Loucy (cell line): ENCODE results near the gene KNCN.

ENCODE experiments used
- H2AFZ ChIP-seq: fragments of 200-600 bp; sonication (generic); 2 replicates; pipeline ENCODE4 v1.6.0; 2016; ENCODE audit warnings: antibody characterized with exemption, mild to moderate bottlenecking, low read length, moderate library complexity
- H3F3A ChIP-seq: fragments of 200-600 bp; 2 replicates; pipeline ENCODE4 v1.6.0; 2016; ENCODE audit warnings: antibody characterized with exemption, low read depth, mild to moderate bottlenecking
- H3K27me3 ChIP-seq: fragments of 200-600 bp; sonication (generic); 2 replicates; pipeline ENCODE4 v1.6.1; 2014; ENCODE audit warnings: low read length, mild to moderate bottlenecking; ENCODE audit not compliant: insufficient read depth, poor library complexity, severe bottlenecking
- H3K36me3 ChIP-seq: fragments of 200-600 bp; sonication (generic); 2 replicates; pipeline ENCODE4 v1.6.1; 2016; ENCODE audit warnings: low read length; ENCODE audit not compliant: insufficient read depth
- H3K4me1 ChIP-seq: fragments of 200-600 bp; sonication (generic); 2 replicates; pipeline ENCODE4 v1.5.1; 2014; ENCODE audit warnings: low read length, mild to moderate bottlenecking; ENCODE audit not compliant: insufficient read depth, poor library complexity, severe bottlenecking
- H3K4me2 ChIP-seq: fragments of 200-600 bp; sonication (generic); 2 replicates; pipeline ENCODE4 v1.6.0; 2014; ENCODE audit warnings: antibody characterized with exemption, low read length, low read depth, mild to moderate bottlenecking; ENCODE audit not compliant: poor library complexity, severe bottlenecking
- H3K4me3 ChIP-seq: fragments of 200-600 bp; sonication (generic); 2 replicates; pipeline ENCODE4 v1.5.1; 2014; ENCODE audit warnings: low read length, mild to moderate bottlenecking, mixed read lengths; ENCODE audit not compliant: poor library complexity, severe bottlenecking
- H3K79me2 ChIP-seq: fragments of 200-600 bp; sonication (generic); 2 replicates; pipeline ENCODE4 v1.6.1; 2014; ENCODE audit warnings: low read length; ENCODE audit not compliant: insufficient read depth
- H3K9ac ChIP-seq: fragments of 200-600 bp; sonication (generic); 2 replicates; pipeline ENCODE4 v1.6.0; 2014; ENCODE audit warnings: mild to moderate bottlenecking, low read depth, low read length, moderate library complexity; ENCODE audit not compliant: poor library complexity, severe bottlenecking
- H3K9me2 ChIP-seq: fragments of 200-600 bp; sonication (generic); replicated peaks from 2 replicates; pipeline ENCODE4 v1.6.1; 2016; ENCODE audit warnings: low read depth, low read length, mixed read lengths
- H3K9me3 ChIP-seq: fragments of 200-600 bp; sonication (generic); 2 replicates; pipeline ENCODE4 v1.6.1; 2014; ENCODE audit warnings: mild to moderate bottlenecking, antibody characterized with exemption, low read length, low read depth; ENCODE audit not compliant: insufficient read depth
- H4K20me1 ChIP-seq: fragments of 200-600 bp; sonication (generic); 2 replicates; pipeline ENCODE4 v1.6.0; 2014; ENCODE audit warnings: antibody characterized with exemption, low read length, mild to moderate bottlenecking; ENCODE audit not compliant: insufficient read depth, poor library complexity, severe bottlenecking
- EZH2phosphoT487 ChIP-seq: fragments of 200-600 bp; IDR thresholded peaks from 2 replicates; pipeline ENCODE4 v1.6.1; 2018; ENCODE audit warnings: antibody characterized with exemption, mild to moderate bottlenecking, moderate library complexity, borderline replicate concordance
- TF ChIP-seq, protein P1 (sequence below): fragments of 200-600 bp; sonication (generic); conservative IDR thresholded peaks from 2 replicates; pipeline ENCODE4 v1.5.1; 2014; ENCODE audit warnings: mild to moderate bottlenecking, antibody characterized with exemption, low read length

Gene KNCN

DNA sequence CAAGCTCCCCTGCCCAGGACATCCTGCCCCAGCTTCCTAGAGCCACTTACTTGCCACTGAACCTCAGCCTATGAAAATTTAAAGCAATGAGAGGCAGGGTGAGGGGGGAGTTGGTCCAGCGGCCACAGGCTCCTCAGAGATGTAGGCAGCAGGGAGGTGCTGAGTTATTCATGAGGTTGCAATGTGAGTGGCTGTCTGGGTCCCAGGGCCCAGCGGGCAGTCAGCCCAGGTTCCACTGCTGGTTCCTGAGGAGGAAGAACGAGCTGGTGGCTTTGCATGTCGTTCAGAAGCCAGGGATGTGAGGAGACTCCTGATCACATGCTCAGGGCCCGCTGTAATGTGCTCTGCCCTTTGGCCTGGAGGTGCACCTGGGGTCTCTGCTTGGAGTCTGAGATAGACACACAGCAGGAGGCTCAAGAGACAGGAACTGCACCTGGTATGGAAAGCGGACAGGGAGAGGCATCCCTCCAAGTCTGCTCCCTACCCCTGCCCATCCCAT, at the start of gene KNCN:
Gene KNCN (minus strand): TSS at position 51 of the 499 bp plus-strand sequence. CDS start 432 bp downstream, outside the sequence.
- Histone ChIP-seq H3K4me3 (no peak within 1 kb of the TSS), H3K9me3 (no peaks in the 10 kb centered on the region), H3K9me2 (no peaks in the 10 kb centered on the region), H3K4me1 (peaks cover 7% of the 10 kb centered on the region), H3K4me2 (no peak within 1 kb of the TSS), H3K36me3 (no peaks in the 10 kb centered on the region), H3K27me3 (no peaks in the 10 kb centered on the region), H4K20me1 (no peaks in the 10 kb centered on the region), H2AFZ (no peak within 1 kb of the TSS), H3F3A (no peaks in the 10 kb centered on the region), H3K79me2 (no peaks in the 10 kb centered on the region), H3K9ac (no peak within 1 kb of the TSS)
- TF ChIP-seq, protein P1, sequence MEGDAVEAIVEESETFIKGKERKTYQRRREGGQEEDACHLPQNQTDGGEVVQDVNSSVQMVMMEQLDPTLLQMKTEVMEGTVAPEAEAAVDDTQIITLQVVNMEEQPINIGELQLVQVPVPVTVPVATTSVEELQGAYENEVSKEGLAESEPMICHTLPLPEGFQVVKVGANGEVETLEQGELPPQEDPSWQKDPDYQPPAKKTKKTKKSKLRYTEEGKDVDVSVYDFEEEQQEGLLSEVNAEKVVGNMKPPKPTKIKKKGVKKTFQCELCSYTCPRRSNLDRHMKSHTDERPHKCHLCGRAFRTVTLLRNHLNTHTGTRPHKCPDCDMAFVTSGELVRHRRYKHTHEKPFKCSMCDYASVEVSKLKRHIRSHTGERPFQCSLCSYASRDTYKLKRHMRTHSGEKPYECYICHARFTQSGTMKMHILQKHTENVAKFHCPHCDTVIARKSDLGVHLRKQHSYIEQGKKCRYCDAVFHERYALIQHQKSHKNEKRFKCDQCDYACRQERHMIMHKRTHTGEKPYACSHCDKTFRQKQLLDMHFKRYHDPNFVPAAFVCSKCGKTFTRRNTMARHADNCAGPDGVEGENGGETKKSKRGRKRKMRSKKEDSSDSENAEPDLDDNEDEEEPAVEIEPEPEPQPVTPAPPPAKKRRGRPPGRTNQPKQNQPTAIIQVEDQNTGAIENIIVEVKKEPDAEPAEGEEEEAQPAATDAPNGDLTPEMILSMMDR = no peak
- TF ChIP-seq EZH2phosphoT487 = no peak

DNA sequence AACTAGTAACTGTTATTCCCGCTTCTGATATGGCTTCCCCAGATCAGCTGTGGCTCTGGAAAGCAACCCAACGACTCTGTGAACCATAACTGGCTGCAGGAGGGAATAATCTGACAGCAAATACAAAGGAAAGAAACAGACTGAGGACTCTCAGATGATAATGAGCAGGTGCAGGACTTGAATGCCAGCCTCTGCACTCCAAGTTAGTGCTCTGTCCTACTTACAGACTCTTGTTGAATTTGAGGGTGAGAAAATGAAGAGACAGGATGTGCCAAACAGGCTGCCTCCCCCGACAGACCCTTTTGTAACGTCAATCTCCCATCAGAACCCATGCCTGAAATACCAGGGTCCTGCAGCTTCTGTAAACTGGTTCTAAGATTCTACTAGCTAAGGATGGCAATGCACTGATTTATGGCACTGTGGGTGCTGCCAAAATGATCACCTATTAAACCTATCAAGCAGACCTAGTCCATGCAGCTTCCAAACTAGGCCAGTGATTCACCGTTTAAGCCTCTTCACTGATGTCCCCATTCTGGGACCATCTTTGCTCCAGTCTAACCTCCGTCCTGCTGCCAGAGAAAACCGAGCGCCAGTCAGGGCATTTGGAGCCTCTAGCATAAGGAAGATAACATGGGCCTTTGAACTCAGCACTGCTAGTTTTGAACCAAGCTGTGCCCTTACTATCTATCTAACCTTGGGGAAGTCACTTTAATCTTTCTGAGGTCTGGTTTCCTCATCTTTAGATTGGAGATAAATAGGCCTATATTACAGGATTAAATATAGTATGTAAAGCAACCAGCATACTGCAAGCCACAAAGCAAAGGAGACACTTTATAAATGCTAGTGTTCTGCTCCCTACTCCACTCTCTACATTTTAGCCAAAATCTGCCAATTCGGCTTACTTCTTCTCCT, 47.9 kb upstream of the KNCN start:
- Histone ChIP-seq H3K36me3 (no peaks in the 10 kb centered on the region), H2AFZ (no peak overlapping the region), H4K20me1 (no peaks in the 10 kb centered on the region), H3F3A (no peaks in the 10 kb centered on the region), H3K79me2 (peaks cover 10% of the 10 kb centered on the region; the same call in 1 of the 2 replicates), H3K9ac (no peak overlapping the region), H3K4me2 (peak overlapping the region; percentile 9), H3K27me3 (no peaks in the 10 kb centered on the region), H3K4me3 (no peak overlapping the region), H3K9me3 (no peaks in the 10 kb centered on the region), H3K4me1 (peaks cover 45% of the 10 kb centered on the region), H3K9me2 (no peaks in the 10 kb centered on the region)
- TF ChIP-seq, protein P1 = no peak
- TF ChIP-seq EZH2phosphoT487 = no peak

DNA sequence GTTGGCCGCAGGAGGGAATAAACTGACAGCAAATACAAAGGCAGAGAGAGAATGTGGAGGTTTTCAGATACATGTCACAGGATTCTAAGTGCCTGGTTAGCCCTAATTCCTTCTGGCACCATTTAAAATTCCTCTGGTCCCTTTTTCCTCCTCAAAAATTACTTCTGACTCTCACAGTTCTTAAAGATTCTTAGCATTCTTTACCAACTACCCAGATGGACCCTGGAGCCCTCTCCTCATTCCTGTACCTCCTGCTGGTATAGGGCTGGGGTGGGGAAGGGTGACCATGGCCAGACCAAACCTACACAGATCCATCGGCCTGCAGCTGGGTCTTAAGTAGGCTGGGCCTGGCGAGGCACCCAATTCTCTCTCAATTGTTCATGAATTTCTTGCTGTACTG, 45.4 kb upstream of the KNCN start:
- Histone ChIP-seq H3K27me3 (no peaks in the 10 kb centered on the region), H3K79me2 (no peaks in the 10 kb centered on the region), H3K9me3 (no peaks in the 10 kb centered on the region), H3K4me1 (peaks cover 33% of the 10 kb centered on the region), H2AFZ (no peak overlapping the region), H3K4me2 (no peak overlapping the region), H3K9ac (no peak overlapping the region), H3K4me3 (no peak overlapping the region), H3K36me3 (peaks cover 10% of the 10 kb centered on the region; the same call in 1 of the 2 replicates), H4K20me1 (no peaks in the 10 kb centered on the region), H3F3A (no peaks in the 10 kb centered on the region), H3K9me2 (no peaks in the 10 kb centered on the region)
- TF ChIP-seq, protein P1 = no peak
- no peak for TF ChIP-seq EZH2phosphoT487
